ENCODE results near the gene CLHC1.
"Not testable (repeated sequence)": the region's sequence is repeated elsewhere in the genome, so short reads cannot be mapped to it uniquely, and the experiment has no call there.

GRCh38 chr2:55191888-55192287 is 40.2 kb downstream of the CLHC1 start:
- TF ChIP-seq CHD2 (IDR thresholded peaks at IDR 0.05; ENCODE audit: low read length, partially characterized antibody); CTCF (IDR thresholded peaks at IDR 0.05); PBX3 (IDR thresholded peaks at IDR 0.05); RXRA (IDR thresholded peaks at IDR 0.05; ENCODE audit: borderline replicate concordance, low read depth): not testable (repeated sequence)

Data from SK-N-SH (cell line).